ENCODE data around the gene LRRIQ1. TPM values are rescaled to one million over a fixed set of nuclear protein-coding genes. Genes with fewer than 3 reads are reported as not detected.

The LRRIQ1 gene
- polyA plus RNA-seq, 12 donors, result 0.32 to 1.9 (median 0.64) TPM; not detected in 2

DNA sequence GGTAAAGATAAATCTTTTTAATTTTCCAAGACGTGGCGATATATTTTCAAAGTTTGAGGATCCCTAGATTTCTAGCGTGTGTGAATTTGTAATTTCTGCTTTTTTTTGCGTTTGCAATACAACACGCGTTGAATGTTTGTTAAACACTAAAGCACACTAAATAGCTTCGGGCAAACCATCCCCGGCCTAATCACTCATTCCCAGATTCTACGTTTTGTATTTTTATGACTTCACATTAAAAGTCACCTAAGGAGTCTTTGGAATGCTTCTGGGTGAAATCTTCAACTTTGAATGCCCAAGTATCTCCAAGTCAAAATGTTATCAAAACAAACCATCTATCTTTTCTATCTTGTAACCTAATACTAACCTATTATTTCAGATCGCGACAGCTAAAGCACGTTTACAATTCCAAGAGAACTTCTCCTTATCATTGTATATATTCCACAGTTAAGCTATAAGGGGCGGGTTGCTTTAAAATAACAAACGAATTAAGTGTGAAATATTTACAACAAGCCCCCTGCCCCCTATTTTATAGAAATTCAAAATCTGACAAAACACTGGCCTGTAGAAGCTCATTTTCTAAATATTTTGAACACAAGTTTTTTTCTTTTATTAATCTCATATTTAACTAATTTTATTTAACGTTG lies 245.0 kb downstream of the LRRIQ1 start:
- no peak for DNase-seq

DNA sequence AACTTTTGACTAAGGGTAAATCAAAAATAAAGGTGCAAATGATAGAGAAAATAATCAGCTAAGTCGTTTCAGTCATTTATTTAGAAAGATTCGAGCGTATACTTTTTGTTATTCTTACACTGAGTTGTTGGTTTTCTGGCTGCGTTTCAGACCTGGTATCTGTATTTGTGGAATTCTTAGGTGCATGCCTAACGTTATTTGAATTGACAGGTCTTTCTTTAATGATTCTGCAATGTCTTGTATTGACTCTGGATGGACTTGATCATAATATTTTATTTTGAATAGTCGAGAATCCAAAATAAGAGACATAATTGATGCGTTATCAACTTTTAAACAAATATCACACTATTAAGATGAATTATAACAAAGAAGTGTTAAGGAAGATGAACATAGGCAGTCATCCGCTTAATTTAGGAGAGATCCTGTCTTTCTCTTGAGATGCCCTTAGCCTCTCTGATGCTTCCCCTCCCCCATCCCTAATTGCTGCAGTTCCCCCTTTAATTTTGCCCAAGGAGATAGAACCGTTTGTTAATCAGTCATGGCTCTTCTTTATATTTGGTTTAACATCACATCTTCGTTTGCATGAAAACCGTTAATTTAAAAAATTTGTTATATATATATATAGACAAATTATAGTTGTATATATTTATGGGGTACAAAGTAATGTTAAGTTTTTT lies 245.6 kb downstream of the LRRIQ1 start:
- no peak for DNase-seq

DNA sequence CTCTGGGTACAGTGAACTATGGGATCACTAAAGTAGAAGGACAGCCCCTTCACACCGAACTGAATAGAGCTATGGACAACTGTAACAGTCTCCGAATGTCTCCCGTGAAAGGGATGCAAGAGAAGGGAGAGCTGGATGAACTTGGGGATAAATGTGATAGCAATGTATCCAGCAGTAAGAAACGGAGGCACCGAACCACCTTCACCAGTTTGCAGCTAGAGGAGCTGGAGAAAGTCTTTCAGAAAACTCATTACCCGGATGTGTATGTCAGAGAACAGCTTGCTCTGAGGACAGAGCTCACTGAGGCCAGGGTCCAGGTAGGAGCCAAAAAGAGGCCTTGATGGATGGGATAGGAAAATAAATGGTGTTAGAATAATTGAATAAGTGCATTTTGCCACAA lies 247.4 kb downstream of the LRRIQ1 start:
- DNase-seq, result no peak

Other genes with a start within 250 kb of the LRRIQ1 start
- 1 to 10 TPM in 10 of 12 donors, not detected in 2; 1.2 to 4.0 (median 2.3) TPM for gene SLC6A15, start 123.6 kb upstream of the LRRIQ1 start, polyA plus RNA-seq (ENCODE audit: insufficient read length in 12 of 12)
- under 1 TPM in 3 of 12 donors, not detected in 9; 0.10 to 0.30 (median 0.20) TPM for gene TSPAN19, start 74 bp upstream of the LRRIQ1 start, polyA plus RNA-seq (ENCODE audit: insufficient read length in 12 of 12)
- gene ALX1, start 243.9 kb downstream of the LRRIQ1 start, polyA plus RNA-seq (ENCODE audit: insufficient read length in 12 of 12), result under 1 TPM in 9 of 12 donors, not detected in 3; 0.08 to 0.45 (median 0.24) TPM